ENCODE data around the gene KLK10. TPM values are rescaled to one million over a fixed set of nuclear protein-coding genes. Genes with fewer than 3 reads are reported as not detected.
"Not testable (repeated sequence)": the region's sequence is repeated elsewhere in the genome, so short reads cannot be mapped to it uniquely, and the experiment has no call there.

KLK10 gene
- total RNA-seq, 1 donor, result not detected

- no peaks in the 10 kb centered on the region for H3K27me3 ChIP-seq (ENCODE audit: insufficient read depth, low read length)
- H3K4me1 ChIP-seq (ENCODE audit: insufficient read depth, low read length), result no peaks in the 10 kb centered on the region
These were observed 44.6 kb downstream of the KLK10 start for GRCh38 chr19:50974702-50975556.

GRCh38 chr19:50972795-50973376 lies 46.6 kb downstream of the KLK10 start:
- H3K27me3 ChIP-seq (ENCODE audit: insufficient read depth, low read length), result no peaks in the 10 kb centered on the region
- H3K4me3 ChIP-seq (ENCODE audit: low read length), result no peak overlapping the region
- H3K9me3 ChIP-seq (ENCODE audit: low read depth, low read length), result no peaks in the 10 kb centered on the region
- no peaks in the 10 kb centered on the region for H3K4me1 ChIP-seq (ENCODE audit: insufficient read depth, low read length)

More at GRCh38 chr19:50974702-50975556, 44.6 kb downstream of the KLK10 start:
- Histone ChIP-seq H3K9me3 (ENCODE audit: low read depth, low read length) (no peaks in the 10 kb centered on the region), H3K4me3 (ENCODE audit: low read length) (no peak overlapping the region)

- not testable (repeated sequence) for H3K27me3 ChIP-seq (ENCODE audit: insufficient read depth, low read length); H3K4me1 ChIP-seq (ENCODE audit: insufficient read depth, low read length); H3K4me3 ChIP-seq (ENCODE audit: low read length); H3K9me3 ChIP-seq (ENCODE audit: low read depth, low read length)
These were observed 49.7 kb downstream of the KLK10 start for GRCh38 chr19:50969810-50970209.

GRCh38 chr19:50969413-50969760 lies 50.1 kb downstream of the KLK10 start, which contains the start of gene KLK6:
Gene KLK6, minus strand, starts transcription at chr19:50969591. Its CDS starts 1,487 bp downstream, at chr19:50968104.
- no peaks in the 10 kb centered on the region for H3K27me3 ChIP-seq (ENCODE audit: insufficient read depth, low read length)
- no peaks in the 10 kb centered on the region for H3K4me1 ChIP-seq (ENCODE audit: insufficient read depth, low read length)
- H3K9me3 ChIP-seq (ENCODE audit: low read depth, low read length), result no peaks in the 10 kb centered on the region
- no peak within 1 kb of the TSS for H3K4me3 ChIP-seq (ENCODE audit: low read length)

- Histone ChIP-seq H3K9me3 (ENCODE audit: low read depth, low read length) (no peaks in the 10 kb centered on the region), H3K27me3 (ENCODE audit: insufficient read depth, low read length) (no peaks in the 10 kb centered on the region)
These were observed 50.6 kb downstream of the KLK10 start for GRCh38 chr19:50968716-50969412.

GRCh38 chr19:50967929-50968715 lies 51.4 kb downstream of the KLK10 start:
- Histone ChIP-seq H3K4me3 (ENCODE audit: low read length) (no peak overlapping the region), H3K9me3 (ENCODE audit: low read depth, low read length) (no peaks in the 10 kb centered on the region), H3K27me3 (ENCODE audit: insufficient read depth, low read length) (no peaks in the 10 kb centered on the region), H3K4me1 (ENCODE audit: insufficient read depth, low read length) (no peaks in the 10 kb centered on the region)

More at GRCh38 chr19:50968716-50969412, 50.6 kb downstream of the KLK10 start:
- H3K4me3 ChIP-seq (ENCODE audit: low read length), result no peak overlapping the region
- H3K4me1 ChIP-seq (ENCODE audit: insufficient read depth, low read length), result no peaks in the 10 kb centered on the region

- Histone ChIP-seq H3K4me3 (ENCODE audit: low read length) (no peak overlapping the region), H3K27me3 (ENCODE audit: insufficient read depth, low read length) (no peaks in the 10 kb centered on the region), H3K9me3 (ENCODE audit: low read depth, low read length) (no peaks in the 10 kb centered on the region), H3K4me1 (ENCODE audit: insufficient read depth, low read length) (no peaks in the 10 kb centered on the region)
These were observed 55.2 kb downstream of the KLK10 start for GRCh38 chr19:50964266-50964665.

- no peaks in the 10 kb centered on the region for H3K9me3 ChIP-seq (ENCODE audit: low read depth, low read length)
- H3K4me3 ChIP-seq (ENCODE audit: low read length), result no peak overlapping the region
- no peaks in the 10 kb centered on the region for H3K4me1 ChIP-seq (ENCODE audit: insufficient read depth, low read length)
- H3K27me3 ChIP-seq (ENCODE audit: insufficient read depth, low read length), result no peaks in the 10 kb centered on the region
These were observed 56.1 kb downstream of the KLK10 start for GRCh38 chr19:50963381-50963780.

Other genes with a start within 250 kb of the KLK10 start
- gene GPR32, start 249.2 kb downstream of the KLK10 start, total RNA-seq, result not detected
- not detected for gene ACP4, start 229.3 kb downstream of the KLK10 start, total RNA-seq
- gene KLK1, start 195.9 kb downstream of the KLK10 start, total RNA-seq, result not detected
- not detected for gene KLK15, start 186.1 kb downstream of the KLK10 start, total RNA-seq
- 0.31 TPM for gene KLK3, start 164.8 kb downstream of the KLK10 start, total RNA-seq
- gene KLK2, start 146.3 kb downstream of the KLK10 start, total RNA-seq, result 0.31 TPM
- 0.21 TPM for gene KLK4, start 108.3 kb downstream of the KLK10 start, total RNA-seq
- gene KLK5, start 66.7 kb downstream of the KLK10 start, total RNA-seq, result not detected
- not detected for gene KLK6, start 50.1 kb downstream of the KLK10 start, total RNA-seq
- gene KLK7, start 35.8 kb downstream of the KLK10 start, total RNA-seq, result not detected
- gene KLK8, start 18.1 kb downstream of the KLK10 start, total RNA-seq, result not detected
- gene KLK11, start 6.9 kb upstream of the KLK10 start, total RNA-seq, result not detected
- gene KLK12, start 15.3 kb upstream of the KLK10 start, total RNA-seq, result not detected
- gene KLK13, start 45.4 kb upstream of the KLK10 start, total RNA-seq, result not detected
- gene KLK14, start 63.2 kb upstream of the KLK10 start, total RNA-seq, result 0.10 TPM
- 1.9 TPM for gene CTU1, start 88.7 kb upstream of the KLK10 start, total RNA-seq
- gene SIGLEC9, start 105.2 kb upstream of the KLK10 start, total RNA-seq, result 9.4 TPM
- 6.0 TPM for gene SIGLEC7, start 122.6 kb upstream of the KLK10 start, total RNA-seq
- 24.5 TPM for gene CD33, start 205.4 kb upstream of the KLK10 start, total RNA-seq
- gene SIGLECL1, start 231.4 kb upstream of the KLK10 start, total RNA-seq, result not detected